HPDE6-E6E7 (cell line): ENCODE measurements around the gene ATP2B1.
A peak's percentile ranks its signal among the peaks of the same experiment; 100 is the strongest.

ENCODE experiments used
- DNase-seq: peaks from one replicate; pipeline ENCODE4 v3.0.0; 2011; ENCODE audit warnings: missing footprints; ENCODE audit errors: extremely low spot score

The ATP2B1 gene

GRCh38 chr12:89657066-89657465 is 51.6 kb downstream of the ATP2B1 start:
- no peak for DNase-seq

DNA sequence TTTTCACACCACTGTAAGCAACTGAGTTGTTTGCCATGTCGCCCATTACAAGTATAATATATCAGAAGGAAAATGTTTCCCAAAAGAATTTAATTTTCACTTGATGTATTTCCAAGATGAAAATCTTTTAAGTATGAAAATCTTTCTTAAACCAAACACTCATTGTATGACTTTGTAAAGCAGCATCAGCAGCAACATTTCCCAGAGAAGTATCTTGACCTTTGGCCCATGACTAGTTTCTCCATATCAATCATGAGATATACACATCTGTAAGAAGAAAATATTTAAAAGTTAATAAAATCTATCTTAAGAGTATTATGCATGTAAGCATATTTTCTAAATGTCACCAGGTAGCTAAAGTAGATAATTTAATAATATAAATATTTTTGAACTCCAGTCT is 52.8 kb downstream of the ATP2B1 start:
- no peak for DNase-seq

GRCh38 chr12:89651192-89651591 is 57.4 kb downstream of the ATP2B1 start:
- DNase-seq: no peak

- DNase-seq: no peak
Measured at GRCh38 chr12:89650239-89650638, 58.4 kb downstream of the ATP2B1 start.

DNA sequence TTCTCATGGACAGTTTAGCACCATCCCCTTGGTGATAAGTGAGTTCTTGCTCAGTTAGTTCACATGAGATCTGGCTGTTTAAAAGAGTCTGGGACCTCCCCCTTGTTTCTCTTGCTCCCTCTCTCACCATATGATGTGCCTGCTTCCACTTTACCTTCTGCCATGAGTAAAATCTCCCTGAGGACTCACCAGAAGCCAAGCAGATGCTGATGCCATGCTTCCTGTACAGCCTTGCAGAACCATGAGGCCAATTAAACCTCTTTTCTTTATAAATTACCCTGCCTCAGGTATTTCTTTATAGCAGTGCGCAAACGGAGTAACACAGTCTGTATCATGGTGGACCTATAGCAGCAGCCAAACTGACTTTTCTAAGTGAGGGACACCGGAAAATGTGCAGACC is 58.8 kb downstream of the ATP2B1 start:
- DNase-seq: no peak

- DNase-seq: no peak
Measured at GRCh38 chr12:89649139-89649538, 59.5 kb downstream of the ATP2B1 start.

DNA sequence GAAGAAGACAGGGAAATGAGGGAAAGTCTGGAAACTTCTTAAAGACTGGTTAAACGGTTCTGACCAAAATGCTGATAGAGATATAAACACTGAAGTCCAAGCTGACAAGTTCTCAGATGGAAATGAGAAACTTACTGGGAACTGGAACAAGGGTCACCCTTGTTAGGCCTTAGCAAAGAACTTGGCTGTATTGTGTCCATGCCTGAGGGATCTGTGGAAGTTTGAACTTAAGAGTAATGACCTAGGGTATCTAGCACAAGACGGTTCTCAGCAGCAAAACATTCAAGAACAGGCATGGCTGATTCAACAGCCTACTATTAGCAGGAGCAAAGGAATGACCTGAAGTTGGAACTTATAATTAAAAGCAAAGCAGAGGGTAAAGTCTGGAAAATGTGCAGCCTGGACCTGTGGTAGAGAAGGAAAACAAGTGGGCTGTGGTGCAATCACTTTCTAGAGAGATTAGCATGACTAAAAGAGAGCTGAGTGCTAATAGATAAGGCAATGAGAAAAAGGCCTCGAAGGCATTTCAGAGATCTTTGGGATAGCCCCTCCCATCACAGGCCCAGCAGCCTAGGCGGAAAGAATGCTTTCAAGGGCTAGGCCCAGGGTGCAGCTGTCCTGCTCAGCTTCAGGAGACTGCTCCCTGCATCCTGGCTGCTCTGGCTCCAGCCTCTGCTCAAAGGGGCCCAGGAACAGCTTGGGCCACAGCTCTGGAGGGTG is 60.3 kb downstream of the ATP2B1 start:
- DNase-seq: no peak

DNA sequence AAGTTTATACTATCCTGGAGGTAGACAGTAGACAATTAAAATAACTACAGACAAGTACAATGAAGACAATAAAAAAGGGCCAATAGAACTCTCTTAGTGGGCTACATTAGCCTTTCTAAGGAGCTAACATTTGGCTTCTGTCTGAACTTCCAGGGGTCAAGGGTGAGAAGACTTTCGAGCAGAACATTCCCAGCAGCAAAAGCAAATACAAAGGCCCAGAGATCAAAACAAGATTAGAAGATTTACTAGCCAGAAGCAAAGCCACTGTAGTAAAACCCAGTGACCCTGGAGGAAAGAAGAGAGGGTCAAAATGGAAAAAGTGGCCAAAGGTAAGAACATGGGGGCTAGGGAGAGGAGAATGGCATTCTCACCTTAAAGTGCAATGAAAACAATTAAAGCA is 63.2 kb downstream of the ATP2B1 start:
- no peak for DNase-seq

DNA sequence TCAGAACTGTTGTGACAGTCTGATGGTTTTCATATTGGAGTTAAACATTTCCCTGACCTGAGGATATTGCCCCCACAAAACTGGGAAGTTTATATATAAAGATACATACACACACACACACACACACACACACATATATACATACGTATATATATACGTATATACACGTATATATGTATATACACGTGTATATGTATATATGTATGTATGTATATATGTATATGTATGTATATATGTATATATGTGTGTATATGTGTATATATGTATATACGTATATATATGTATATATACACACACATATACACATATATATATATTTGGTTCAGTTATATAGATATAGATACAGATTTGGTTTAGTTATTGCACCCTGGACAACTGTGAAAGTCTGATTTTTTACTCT is 65.7 kb downstream of the ATP2B1 start:
- DNase-seq: no peak

DNA sequence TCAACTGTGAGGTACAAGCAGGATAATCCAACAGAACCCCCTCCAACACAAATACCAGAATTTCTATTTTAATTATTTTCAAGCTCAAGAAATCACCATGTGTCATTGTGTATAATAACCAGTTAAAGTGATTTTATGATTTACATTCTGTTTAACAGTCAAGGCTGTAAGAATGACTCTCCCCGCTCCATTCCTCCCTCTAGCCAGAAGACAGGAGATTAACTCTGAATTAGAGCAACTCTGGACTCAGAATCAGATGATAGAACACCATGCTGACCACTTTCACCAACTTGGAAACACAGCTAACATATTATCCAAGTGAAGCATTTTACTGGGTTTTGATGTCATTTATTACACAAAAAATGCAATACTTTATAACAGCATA is 71.9 kb downstream of the ATP2B1 start:
- no peak for DNase-seq

- peak; percentile 16 for DNase-seq
Measured at GRCh38 chr12:89636052-89636775, 72.4 kb downstream of the ATP2B1 start.

DNA sequence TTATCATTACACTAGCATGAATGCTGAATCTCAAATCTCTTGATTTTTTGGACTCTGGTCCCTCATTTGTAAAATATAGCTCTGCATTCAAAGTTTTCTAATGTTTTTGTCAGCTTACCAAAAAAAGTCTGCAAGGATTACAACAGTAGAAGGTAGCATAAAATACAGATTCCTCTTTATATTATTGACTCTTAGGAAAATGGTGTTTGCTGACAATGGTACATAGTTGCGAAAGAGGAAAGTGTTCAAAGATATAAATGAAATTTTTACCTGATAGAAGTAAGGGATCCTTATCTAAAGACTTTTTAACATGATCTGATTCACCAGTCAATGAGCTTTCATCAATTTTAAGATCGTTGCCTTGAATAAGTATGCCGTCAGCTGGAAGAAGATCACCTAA is 74.1 kb downstream of the ATP2B1 start:
- no peak for DNase-seq

- DNase-seq: no peak
Measured at GRCh38 chr12:89632778-89633177, 75.9 kb downstream of the ATP2B1 start.

GRCh38 chr12:89622115-89622514 is 86.5 kb downstream of the ATP2B1 start:
- DNase-seq: no peak

- DNase-seq: no peak
Measured at GRCh38 chr12:89621521-89621920, 87.1 kb downstream of the ATP2B1 start.

DNA sequence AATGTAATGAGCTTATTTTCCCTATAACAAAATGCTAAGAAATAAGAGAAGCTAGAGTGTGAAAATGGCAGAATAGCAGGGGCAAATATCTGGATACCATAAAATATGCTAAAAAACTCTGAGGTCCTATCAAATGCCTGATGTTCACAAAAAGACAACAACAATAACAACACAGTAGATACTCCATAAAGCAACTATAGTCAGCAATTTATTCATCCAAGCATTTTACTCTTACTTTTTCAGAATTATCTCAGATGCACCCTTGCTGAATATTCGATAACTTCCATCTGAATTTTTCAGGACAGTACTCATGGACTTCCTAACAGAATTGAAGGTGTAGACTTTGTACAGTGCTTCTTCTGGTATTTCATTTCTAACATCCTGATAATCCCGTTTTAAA is 88.9 kb downstream of the ATP2B1 start:
- no peak for DNase-seq

DNA sequence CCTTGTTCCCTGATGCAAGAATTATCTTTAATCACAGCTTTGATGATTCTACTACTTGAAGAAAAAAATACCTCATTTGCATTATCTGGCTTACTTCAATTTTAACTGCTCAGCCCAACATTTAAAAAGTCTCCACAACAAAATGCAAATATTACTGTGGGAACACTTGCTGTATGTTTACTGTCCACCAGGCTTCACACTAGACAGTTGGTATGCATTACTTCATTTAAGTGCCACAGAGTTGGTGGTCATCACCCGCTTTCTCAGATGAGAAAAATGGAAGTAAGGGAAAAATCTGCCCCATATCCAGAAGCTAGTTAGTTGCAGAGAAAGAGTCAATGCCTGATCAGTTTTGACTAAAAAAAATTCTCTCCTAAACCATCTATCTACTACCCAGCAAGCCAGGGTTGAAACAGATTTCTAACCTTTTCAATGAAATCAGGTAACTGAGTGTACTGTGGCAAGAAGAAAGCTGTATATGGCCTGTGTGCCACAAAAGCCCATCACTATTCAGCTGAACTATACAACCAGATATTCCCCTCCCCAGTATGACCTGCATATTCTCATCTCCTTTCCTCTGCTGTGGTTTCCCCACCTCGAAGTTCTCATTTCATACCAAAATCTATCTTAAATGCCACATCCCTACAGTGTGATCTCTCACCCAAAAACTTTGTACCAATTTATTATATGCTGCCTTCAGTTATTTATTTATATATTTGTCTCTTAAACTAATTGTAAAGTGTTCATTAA is 90.3 kb downstream of the ATP2B1 start:
- DNase-seq: no peak

DNA sequence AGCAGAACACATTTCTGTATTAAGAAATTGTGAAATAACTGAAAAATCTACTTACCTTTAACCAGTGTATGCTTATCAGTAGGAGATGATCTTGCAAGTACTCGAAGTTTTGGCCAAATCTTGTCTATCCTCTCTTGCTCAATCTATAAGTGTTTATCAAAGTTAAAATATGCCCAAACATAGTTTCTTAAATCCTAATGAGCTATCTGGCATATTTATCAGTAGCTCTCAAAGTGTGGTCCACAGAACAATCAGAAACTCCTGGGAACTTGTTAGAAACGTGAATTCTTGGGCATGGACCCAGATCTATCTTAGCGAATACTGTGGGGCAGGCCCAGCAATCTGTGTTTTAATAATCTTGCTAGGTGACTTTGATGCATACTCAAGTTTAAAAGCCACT is 98.3 kb downstream of the ATP2B1 start:
- no peak for DNase-seq

- DNase-seq: no peak
Measured at GRCh38 chr12:89603678-89604077, 105.0 kb downstream of the ATP2B1 start.

DNA sequence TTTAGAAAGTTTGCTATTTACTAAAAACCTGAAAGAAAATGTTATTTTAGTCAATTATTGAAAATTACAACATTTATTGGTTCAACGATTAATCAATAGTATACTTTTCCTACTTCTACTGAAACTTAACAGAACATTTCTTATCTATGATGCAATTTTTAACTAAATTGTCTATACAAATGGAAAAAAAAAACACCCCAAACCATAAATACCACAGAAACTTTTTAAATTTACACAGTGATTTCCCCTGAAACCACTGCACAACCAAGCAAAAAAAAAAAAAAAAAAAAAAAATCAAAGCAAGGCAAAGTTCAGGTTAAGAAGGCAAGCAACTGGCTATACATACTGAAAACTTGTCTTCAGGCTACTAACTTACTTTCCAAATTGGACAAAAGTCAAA is 110.9 kb downstream of the ATP2B1 start:
- no peak for DNase-seq

GRCh38 chr12:89597210-89597609 is 111.4 kb downstream of the ATP2B1 start:
- no peak for DNase-seq

- DNase-seq: no peak
Measured at GRCh38 chr12:89593873-89594272, 114.8 kb downstream of the ATP2B1 start.

DNA sequence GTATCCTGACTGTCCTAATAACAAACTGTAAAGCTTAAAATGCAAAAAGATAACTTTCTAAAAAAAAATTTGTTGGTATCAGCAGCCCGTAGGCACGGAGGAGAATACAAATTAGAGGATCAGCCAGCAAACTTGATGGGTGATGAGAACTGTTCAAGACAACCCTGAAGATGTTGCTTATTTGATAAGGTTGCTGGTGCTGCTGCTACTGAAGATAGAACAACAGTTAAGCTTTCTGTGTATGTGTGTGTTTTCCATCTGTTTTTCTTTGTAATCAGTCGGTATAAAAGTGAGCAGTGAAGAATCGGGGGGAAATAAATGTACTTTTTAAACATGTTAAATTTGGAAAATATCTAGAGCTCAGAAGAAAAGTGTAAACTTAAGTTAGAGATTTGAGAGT is 115.4 kb downstream of the ATP2B1 start:
- DNase-seq: no peak
